GM06990 (cell line): ENCODE data around the gene SIRT2.

Source experiments
- DNase-seq: peaks from one replicate; pipeline ENCODE4 v3.0.0-alpha.2; 2011; ENCODE audit not compliant: insufficient read length; ENCODE audit errors: extremely low read depth
- H3K27me3 ChIP-seq: replicated peaks from 2 replicates; pipeline ENCODE4 v1.6.0; 2011; ENCODE audit warnings: low read length; ENCODE audit not compliant: control insufficient read depth, insufficient read depth
- H3K36me3 ChIP-seq: 2 replicates; pipeline ENCODE4 v1.5.1; 2011; ENCODE audit warnings: low read length; ENCODE audit not compliant: control insufficient read depth, insufficient read depth
- H3K4me3 ChIP-seq: replicated peaks from 2 replicates; pipeline ENCODE4 v1.5.1; 2011; ENCODE audit warnings: low read depth, mild to moderate bottlenecking, control low read depth, low read length
- TF ChIP-seq, protein P1 (sequence below): IDR thresholded peaks from 2 replicates; pipeline ENCODE4 v1.5.1; 2011; ENCODE audit warnings: low read length, control low read depth, mild to moderate bottlenecking, inconsistent platforms; ENCODE audit not compliant: insufficient read depth, poor library complexity, severe bottlenecking

The SIRT2 gene

DNA sequence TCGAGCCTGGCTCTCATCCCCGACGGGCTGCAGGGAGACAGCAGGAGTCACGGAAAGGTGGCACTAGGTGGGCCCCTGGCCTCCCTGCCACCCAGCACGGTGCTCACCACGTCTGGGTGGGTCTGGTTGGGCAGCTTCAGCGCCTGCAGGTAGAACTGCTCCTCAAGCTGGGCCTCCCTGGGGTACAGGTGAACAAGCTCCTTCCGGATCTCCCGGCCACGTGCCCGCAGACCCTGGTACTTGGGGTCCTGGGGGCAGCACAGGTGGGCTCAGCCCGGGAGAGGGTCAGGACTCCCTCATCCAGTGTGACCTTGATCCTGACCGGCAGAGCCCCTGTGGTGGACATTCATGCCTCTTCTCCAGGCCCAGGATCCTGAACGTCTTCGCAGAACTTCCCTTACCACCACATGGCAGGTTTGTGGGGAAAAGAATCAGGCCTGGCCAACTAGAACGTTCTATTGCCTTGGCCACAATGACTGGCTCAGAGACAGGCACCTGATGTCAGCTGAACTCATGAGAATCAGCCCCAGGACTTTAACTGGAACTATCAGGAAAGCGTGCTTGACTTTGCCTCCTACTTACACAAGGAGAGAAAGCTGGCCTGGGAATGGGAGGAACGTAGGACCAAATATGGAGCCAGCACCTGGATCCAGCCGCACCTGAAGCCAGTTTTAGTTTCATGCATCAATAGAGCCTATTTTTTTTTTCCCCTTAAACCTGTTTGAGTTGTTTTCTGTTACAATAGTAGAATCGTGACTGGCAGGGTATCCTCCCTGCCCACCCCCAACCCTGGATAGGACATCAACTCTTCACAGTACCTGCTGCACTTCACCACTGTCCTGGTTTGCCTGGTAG lies 22.2 kb upstream of the SIRT2 start:
- no peak overlapping the region for H3K4me3 ChIP-seq
- no peaks in the 10 kb centered on the region for H3K27me3 ChIP-seq
- TF ChIP-seq, protein P1, sequence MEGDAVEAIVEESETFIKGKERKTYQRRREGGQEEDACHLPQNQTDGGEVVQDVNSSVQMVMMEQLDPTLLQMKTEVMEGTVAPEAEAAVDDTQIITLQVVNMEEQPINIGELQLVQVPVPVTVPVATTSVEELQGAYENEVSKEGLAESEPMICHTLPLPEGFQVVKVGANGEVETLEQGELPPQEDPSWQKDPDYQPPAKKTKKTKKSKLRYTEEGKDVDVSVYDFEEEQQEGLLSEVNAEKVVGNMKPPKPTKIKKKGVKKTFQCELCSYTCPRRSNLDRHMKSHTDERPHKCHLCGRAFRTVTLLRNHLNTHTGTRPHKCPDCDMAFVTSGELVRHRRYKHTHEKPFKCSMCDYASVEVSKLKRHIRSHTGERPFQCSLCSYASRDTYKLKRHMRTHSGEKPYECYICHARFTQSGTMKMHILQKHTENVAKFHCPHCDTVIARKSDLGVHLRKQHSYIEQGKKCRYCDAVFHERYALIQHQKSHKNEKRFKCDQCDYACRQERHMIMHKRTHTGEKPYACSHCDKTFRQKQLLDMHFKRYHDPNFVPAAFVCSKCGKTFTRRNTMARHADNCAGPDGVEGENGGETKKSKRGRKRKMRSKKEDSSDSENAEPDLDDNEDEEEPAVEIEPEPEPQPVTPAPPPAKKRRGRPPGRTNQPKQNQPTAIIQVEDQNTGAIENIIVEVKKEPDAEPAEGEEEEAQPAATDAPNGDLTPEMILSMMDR = no peak
- peaks cover 13% of the 10 kb centered on the region for H3K36me3 ChIP-seq
- DNase-seq = no peak

DNA sequence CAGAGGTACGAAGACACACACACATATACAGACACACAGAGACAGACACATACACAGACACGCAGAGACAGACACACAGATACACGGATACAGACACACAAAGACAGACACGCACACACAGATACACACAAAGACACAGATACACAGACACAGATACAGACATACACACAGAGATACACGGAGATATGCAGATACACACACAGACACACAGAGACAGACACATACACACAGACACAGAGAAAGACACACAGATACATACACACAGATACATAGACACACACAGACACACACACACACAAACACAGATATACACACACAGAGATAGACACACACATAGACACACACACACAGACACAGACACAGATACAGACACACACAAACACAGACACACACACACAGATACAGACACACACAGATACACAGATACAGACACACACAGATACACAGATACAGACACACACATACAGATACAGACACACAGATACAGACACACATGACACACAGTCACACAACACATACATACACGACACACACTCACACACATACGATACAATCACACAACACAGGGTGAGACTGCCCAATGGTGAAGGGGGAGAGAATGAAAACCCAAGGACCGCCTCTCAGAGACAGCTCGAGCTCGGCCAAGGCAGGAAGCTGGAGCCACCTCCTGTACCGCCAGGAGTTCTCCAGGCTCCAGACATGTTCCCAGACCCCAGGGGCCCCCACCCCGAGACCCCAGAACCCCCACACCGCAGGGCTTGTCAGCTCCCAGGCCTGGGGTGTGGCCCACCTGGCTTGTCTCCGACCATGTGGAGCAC lies 21.4 kb upstream of the SIRT2 start:
- no peaks in the 10 kb centered on the region for H3K27me3 ChIP-seq
- peaks cover 13% of the 10 kb centered on the region for H3K36me3 ChIP-seq
- H3K4me3 ChIP-seq = no peak overlapping the region
- no peak for DNase-seq
- TF ChIP-seq, protein P1 = no peak

DNA sequence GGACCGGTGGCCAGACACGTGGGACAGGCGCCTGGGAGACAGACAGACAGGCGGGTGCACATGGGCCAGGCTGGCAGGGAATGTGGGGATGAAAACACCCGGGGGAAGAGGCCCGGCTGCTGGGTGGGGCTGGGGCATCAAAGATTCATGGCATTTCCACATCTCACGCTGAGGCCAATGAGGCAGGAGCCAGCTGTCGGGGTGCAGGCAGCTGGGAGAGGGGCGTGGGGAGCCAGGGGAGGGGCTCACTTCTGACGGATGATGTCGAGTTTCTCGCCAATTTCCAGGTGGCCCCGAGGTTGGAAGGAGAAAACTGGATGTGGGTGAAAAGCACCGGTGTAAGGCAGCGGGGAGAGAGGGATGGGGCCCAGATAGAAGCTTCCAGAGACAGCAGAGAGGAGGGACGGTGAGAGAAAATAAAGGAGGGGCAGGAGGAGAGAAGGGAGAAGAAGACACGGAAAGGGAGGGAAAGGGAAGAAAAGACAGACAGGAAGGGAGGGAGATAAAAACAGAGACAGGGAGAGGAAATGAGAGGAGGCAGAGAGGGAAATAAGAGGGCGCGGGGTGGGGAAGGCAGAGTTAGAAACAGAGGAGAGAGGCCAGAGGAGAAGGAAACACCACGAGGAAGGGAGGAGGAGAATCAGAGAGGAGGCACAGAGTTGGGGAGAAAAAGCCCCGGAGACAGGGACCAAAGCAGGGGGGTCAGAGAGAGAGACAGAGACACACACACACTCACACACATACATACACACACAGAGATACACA lies 20.6 kb upstream of the SIRT2 start:
- no peak for DNase-seq
- H3K4me3 ChIP-seq = no peak overlapping the region
- H3K36me3 ChIP-seq = peaks cover 13% of the 10 kb centered on the region
- no peaks in the 10 kb centered on the region for H3K27me3 ChIP-seq
- TF ChIP-seq, protein P1 = no peak

DNA sequence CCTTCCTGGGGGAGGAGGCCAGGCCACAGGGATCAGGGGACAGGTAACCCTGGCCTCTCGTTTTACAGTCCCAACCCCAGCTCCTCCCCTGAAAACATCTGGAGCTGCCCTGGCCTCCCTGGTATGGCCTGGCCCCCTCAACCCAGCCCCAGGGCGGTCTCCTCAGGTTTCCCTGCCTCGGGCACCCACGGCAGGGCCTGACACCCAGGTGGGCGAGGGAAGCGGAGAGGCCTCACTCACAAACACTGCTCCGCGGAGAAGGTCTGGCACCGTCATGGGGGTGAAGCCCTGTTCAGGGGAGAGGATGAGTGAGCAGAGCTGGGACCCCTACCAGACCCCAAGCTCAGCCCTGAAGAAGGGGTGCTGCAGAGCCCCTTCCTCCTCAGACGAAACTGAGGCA lies 19.1 kb upstream of the SIRT2 start:
- no peaks in the 10 kb centered on the region for H3K27me3 ChIP-seq
- H3K36me3 ChIP-seq = peaks cover 9% of the 10 kb centered on the region
- H3K4me3 ChIP-seq = no peak overlapping the region
- no peak for DNase-seq
- TF ChIP-seq, protein P1 = no peak

DNA sequence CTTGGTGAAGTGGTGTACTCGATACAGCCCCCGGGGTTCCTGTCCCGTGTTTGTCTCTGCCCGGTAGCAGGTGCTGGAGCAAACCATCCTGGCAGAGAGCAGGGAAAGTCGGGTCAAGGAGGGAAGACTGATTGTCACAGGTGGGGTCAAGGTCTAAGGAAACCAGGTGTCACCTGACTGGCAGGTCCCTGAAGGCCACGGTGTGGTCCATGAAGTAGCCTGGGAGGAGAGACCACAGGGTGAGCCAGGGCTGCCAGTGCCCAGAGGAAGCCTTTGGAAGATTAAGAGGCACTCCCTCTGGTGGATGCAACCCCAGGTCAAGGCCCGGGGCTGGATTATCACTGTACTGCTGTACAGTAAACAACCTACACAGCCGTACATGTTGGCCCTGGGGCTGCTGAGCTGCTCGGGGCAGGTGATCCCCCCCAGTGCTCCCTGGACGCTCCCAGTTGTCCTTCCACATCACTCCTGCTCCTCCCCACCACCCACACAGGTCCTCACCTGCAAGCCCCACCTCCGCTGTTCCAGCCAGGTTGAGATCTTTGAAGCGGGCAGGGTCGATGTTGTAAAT lies 18.6 kb upstream of the SIRT2 start:
- DNase-seq = no peak
- H3K4me3 ChIP-seq = no peak overlapping the region
- peaks cover 9% of the 10 kb centered on the region for H3K36me3 ChIP-seq
- no peaks in the 10 kb centered on the region for H3K27me3 ChIP-seq
- TF ChIP-seq, protein P1 = no peak
